Stimulated activated CD4-positive, alpha-beta T cell treated with anti-CD3 and anti-CD28 coated beads, Interleukin-12 subunit alpha, Interleukin-12 subunit beta, amount 100 ng/mL, for 48 hours (primary cell): ENCODE data around the gene C17orf75.
"Not testable (repeated sequence)": the region's sequence is repeated elsewhere in the genome, so short reads cannot be mapped to it uniquely, and the experiment has no call there.

ENCODE experiments used
- DNase-seq, 3 donors: peaks; one replicate each; pipeline ENCODE4 v3.0.0-alpha.2; 2020; ENCODE audit warnings: low read depth in 2 of 3, low spot score in 1 of 3

The C17orf75 gene

DNA sequence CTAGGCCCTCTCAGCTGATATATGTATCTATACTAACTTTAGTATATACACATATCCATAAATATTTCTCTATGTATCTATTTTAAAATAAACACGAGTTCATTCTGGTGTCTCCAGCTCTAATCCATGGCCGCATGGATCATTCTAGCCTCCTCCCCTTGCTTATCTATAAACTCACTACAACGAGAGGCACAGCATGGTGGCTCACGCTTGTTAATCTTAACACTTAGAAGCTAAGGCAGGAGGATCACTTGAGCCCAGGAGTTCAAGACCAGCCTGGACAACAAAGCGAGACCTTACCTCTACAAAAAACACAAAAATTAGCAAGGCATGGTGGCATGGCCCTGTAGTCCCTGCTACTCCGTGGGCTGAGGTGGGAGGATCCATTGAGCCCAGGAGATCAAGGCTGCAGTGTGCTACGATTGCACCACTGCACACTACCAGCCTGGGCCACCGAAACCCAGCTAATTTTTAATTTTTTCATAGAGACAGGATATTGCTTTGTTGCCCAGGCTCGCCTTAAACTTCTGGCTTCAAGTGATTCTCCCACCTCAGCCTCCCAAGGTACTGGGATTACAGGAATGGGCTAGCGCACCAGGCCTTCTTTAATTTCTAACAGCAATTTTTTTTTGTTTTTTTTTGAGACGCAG, 4.1 kb upstream of the C17orf75 start:
- DNase-seq: no peak

GRCh38 chr17:32342603-32343325, 791 bp upstream of the C17orf75 start:
- no peak for DNase-seq

DNA sequence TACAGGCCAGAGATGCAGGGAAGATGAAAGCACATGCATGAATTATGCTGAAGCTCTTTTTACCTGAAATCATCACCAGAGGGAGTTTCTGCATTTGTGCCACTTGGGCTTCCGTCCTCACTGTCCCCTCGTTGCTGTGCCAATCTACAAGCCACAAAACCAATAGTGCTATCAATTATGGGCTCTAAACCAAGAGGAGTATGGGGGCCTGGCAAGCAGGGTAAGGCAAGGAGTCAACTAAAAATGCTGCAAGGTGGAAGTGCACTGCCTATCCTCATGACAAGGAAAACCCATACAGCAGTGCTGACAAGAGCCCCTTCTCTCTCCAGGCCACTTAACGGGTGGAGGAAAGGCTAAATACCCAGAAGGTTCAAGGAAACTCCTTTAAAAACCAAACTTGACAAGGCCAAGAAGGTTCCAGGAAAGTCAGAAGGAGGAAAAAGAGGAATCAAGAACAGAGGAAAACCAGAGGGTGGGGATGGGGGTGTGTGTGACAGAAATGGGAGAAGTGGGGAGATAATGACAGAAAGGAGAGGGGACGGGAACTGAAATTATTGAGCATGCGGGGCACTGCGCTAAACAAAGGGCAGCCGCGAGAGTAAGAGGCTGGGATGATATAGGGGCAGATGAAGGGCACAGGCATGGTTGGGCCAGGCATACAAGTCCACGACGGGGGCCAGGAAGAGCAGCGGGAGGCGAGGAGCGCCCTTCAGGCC, 674 bp downstream of the C17orf75 start:
- DNase-seq: peak in 2 of 3 donors; percentile 27 to 32

- no peak for DNase-seq
Measured at GRCh38 chr17:32335687-32336086, 6.3 kb downstream of the C17orf75 start.

GRCh38 chr17:32335046-32335445, 6.9 kb downstream of the C17orf75 start:
- no peak for DNase-seq

DNA sequence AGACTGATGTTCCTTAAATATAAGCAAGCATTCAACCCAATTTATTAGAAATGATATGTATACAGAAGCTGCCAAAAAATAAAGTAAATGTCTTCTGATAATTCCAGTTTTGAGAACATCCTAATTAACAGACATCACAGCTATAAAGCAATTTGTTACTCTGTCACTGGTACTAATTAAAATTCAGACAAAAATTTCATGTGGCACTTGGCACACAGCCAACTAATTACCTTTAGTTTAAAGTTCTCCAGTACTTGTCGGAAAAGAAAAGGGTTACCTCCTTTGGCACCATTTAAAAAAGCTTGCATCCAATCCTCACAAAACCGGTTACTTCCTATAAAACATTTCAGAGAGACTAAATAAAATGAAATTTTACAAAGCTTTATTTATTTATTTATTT, 8.8 kb downstream of the C17orf75 start:
- no peak for DNase-seq

GRCh38 chr17:32331243-32332040, 10.5 kb downstream of the C17orf75 start:
- no peak for DNase-seq

DNA sequence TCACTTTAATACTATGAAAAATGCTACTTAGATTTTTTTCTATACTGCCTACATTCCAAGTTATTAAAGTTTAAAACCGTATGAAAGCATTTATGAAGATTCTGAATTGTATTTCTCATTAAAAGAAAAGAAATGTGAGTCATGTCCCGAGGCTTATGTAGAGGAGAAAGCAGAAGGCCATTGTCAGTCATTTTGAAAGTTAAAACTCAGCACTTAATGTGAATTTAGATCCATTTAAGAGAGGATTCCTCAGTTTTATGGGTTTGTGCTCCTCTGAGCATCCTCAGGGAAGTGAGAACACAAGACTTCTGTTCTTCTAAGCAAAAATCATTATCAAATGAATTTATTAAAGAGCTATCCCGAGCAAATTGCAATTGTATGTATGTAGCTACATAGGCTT, 11.8 kb downstream of the C17orf75 start:
- DNase-seq: no peak

GRCh38 chr17:32327911-32328310, 14.1 kb downstream of the C17orf75 start:
- no peak for DNase-seq

DNA sequence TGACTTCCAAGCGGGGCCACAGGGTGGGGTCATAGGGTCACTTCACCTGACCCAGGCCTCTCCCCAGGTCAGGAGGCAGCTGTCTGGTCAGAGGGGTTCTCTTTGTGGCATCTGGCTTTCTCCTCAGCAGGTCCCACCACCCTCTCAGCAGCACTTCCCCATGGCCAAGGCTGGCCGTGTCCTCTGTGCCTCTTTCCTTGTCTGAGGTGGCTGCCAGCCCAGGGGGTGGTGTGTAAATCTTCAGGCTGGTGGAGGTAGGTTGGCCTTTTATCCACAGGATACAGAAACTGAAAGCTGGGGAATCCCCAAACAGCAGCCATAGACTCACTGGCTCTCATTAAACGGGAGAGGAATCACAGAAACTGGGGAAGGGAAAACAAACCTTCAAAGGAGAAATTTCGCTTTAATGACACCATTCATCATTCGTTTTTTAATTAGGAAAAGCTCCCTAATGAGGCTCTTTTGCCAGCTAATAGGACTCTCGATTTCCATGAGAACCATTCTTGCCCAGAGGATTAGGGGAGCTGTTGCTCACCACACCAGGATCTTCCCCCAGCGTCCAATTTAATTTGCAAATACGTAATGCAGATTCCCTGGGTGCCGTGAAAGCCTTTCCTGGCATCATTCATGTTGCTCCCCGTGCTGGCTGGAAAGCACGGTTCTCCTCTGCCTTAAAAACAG, 18.0 kb downstream of the C17orf75 start:
- DNase-seq: peak; percentile 8 to 15 (median 11)

GRCh38 chr17:32323046-32323445, 18.9 kb downstream of the C17orf75 start:
- DNase-seq: no peak

- DNase-seq: no peak
Measured at GRCh38 chr17:32320847-32321246, 21.1 kb downstream of the C17orf75 start.

- DNase-seq: not testable (repeated sequence)
Measured at GRCh38 chr17:32320080-32320479, 21.9 kb downstream of the C17orf75 start.

DNA sequence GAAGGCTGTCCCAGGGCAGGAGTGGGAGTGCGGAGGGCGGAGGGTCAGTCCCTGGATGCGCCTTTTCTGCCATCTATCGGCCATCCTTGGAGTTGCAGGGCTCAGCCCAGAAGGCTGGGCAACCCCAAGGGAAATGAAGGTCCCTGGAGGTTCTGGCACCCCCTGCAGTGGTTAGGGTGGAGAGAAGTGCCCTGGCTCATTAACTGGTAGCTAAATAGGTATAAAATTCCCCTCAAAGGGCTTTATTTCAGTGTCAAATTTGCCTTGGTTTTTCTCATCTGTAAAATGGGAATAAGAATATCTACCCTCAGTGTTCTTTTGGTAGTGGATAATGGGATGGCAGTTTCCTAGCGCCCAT, 22.4 kb downstream of the C17orf75 start:
- peak; percentile 70 to 86 (median 71) for DNase-seq

GRCh38 chr17:32318071-32318470, 23.9 kb downstream of the C17orf75 start:
- DNase-seq: no peak

- no peak for DNase-seq
Measured at GRCh38 chr17:32317353-32317752, 24.6 kb downstream of the C17orf75 start.

DNA sequence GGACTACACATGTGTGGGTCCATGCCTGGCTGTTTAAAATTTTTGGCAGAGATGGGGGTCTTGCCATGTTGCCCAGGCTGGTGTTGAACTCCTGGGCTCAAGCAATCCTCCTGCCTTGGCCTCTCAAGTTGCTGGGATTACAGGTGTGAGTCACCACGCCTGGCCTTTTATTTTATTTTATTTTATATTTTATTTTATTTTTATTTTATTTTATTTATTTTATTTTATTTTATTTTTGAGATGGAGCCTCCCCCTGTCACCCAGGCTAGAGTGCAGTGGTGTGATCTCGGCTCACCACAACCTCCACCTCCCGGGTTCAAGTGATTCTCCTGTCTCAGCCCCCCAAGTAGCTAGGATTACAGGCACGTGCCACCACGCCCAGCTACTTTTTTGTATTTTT, 25.3 kb downstream of the C17orf75 start:
- not testable (repeated sequence) for DNase-seq

GRCh38 chr17:32315171-32315570, 26.8 kb downstream of the C17orf75 start:
- DNase-seq: no peak

DNA sequence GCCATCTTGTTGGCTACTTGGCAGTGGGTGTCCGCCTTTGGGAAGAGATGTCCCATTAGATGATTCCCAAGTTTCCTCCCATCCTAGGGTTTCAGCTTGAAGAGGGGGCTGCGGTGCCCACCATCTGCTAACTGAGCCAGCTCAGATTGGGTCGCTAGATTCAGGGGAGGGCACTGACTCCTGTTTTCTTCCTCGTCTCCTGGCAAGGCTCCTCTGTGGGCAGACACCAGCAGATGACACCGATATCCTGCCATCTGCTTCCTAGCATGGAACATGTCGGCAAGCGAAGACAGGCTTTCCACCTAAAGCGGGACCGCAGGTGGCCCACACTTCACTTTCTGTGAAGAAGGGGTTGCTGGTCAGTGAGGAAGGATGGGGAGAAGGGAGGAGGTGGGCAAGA, 27.3 kb downstream of the C17orf75 start:
- no peak for DNase-seq

GRCh38 chr17:32311028-32311536, 30.9 kb downstream of the C17orf75 start:
- no peak for DNase-seq

DNA sequence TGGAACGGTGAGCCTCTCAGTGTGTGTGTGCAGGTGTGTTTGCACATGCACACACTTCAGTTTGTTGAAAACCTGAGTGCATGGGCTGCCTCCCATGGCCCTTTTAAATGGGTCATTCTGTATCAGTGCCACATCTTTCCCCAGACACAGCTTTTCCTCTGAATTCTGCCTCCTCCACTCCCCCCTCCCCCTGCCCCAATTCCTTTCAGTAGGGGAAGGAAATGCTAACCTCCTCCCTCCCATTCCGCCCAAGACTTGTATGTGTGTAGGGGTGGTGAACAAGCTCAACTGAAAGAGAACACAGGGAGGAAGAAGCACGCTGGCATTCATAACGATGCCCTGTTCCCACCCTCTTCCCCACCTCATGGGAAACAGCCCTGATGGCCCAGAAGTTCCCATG, 34.3 kb downstream of the C17orf75 start:
- no peak for DNase-seq
